Small intestine (tissue), 7 donors: ENCODE data around the gene MRPL48. TPM values are rescaled to one million over a fixed set of nuclear protein-coding genes. Genes with fewer than 3 reads are reported as not detected.

Experiments used
- DNase-seq, 2 donors: peaks; one replicate each; pipeline versions ENCODE4 v3.0.0 to v3.0.0-alpha.2; 2013
- FAIRE-seq: peaks from 2 replicates; lab custom pipeline; 2012; peaks lifted over from hg19 to GRCh38; lab: Jason Lieb, UNC
- H3K27ac ChIP-seq, 3 donors: one replicate each; pipeline ENCODE4 v1.5.1; 2013; ENCODE audit warnings: low read length in 2 of 3, mild to moderate bottlenecking in 2 of 3, control low read depth in 1 of 3, inconsistent platforms in 1 of 3, low read depth in 1 of 3, moderate library complexity in 1 of 3
- H3K27me3 ChIP-seq, 3 donors: one replicate each; pipeline ENCODE4 v1.6.1; 2013; ENCODE audit warnings: low read length in 3 of 3, inconsistent platforms in 1 of 3; ENCODE audit not compliant: control insufficient read depth in 3 of 3, insufficient read depth in 3 of 3
- H3K36me3 ChIP-seq, 3 donors: one replicate each; pipeline ENCODE4 v1.6.1; 2013; ENCODE audit warnings: low read length in 3 of 3, inconsistent platforms in 1 of 3, low read depth in 1 of 3, mild to moderate bottlenecking in 1 of 3, moderate library complexity in 1 of 3; ENCODE audit not compliant: control insufficient read depth in 3 of 3, insufficient read depth in 2 of 3
- H3K4me1 ChIP-seq, 3 donors: one replicate each; pipeline ENCODE4 v1.6.1; 2013; ENCODE audit warnings: low read length in 2 of 3, inconsistent platforms in 1 of 3, low read depth in 1 of 3, mild to moderate bottlenecking in 1 of 3, moderate library complexity in 1 of 3; ENCODE audit not compliant: control insufficient read depth in 3 of 3, insufficient read depth in 2 of 3
- H3K4me3 ChIP-seq, 3 donors: one replicate each; pipeline ENCODE4 v1.5.1; 2013; ENCODE audit warnings: low read length in 3 of 3, control low read depth in 1 of 3, inconsistent platforms in 1 of 3, low read depth in 1 of 3, mild to moderate bottlenecking in 1 of 3, moderate library complexity in 1 of 3
- H3K9me3 ChIP-seq, 2 donors: one replicate each; pipeline ENCODE4 v1.6.1; 2013; ENCODE audit warnings: low read depth in 1 of 2, low read length in 1 of 2; ENCODE audit not compliant: control insufficient read depth in 2 of 2, insufficient read depth in 1 of 2
- WGBS, 3 donors: extraction: QIAGEN DNeasy Blood & Tissue Kit; methylation state at CpG; one replicate each; pipeline ENCODE4 v1.1.7; 2013; 5-methylcytosine and 5-hydroxymethylcytosine counted together
- polyA plus RNA-seq, 4 donors: library from polyadenylated mRNA; stranded (reverse) in 3 of 4; unstranded in 1 of 4; fragments of 200-250 nt in 3 of 4; fragments of 120-200 nt in 1 of 4; gene quantifications; one replicate each; pipeline versions ENCODE4 v1.2.1 to v1.2.3, GENCODE V29; 2013
- donor health status: healthy with polysubstance abuse.
- donor health status: control.
- donor health status: control.
- donor health status: Bipolar disorder and iron deficiency.
- donor health status: healthy.

Gene MRPL48
- polyA plus RNA-seq, 4 donors, result 38.9 to 74.3 (median 58.9) TPM

DNA sequence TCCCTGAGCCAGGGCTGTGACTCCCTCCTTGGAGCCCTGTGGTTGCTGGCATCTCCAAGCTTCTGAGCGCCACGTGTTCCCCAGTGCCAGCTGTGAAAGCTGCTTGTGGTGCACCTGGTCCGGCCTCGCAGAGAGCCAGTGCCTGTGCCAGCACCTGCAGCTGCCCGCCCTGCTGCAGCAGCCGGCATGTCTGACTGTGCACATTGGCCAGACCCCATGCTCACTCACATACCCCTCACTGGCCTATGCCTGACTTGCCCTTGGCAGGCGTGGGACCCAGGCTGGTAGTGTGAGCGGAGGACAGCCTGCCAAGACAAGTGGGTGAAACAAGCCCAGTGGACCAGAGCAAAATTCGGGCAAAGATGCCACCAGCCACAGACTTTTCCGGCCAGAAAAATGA is 9.8 kb downstream of the MRPL48 start:
- H3K4me3 ChIP-seq, result no peak overlapping the region
- WGBS, 3 donors, result 89 to 95% (median 92%) methylated on average over 10 of the region's 10 CpGs
- FAIRE-seq (no peak), DNase-seq (no peak)
- no peaks in the 10 kb centered on the region for H3K9me3 ChIP-seq
- no peaks in the 10 kb centered on the region for H3K4me1 ChIP-seq
- H3K27ac ChIP-seq, result no peak overlapping the region
- peaks cover 0 to 17% (median 6%) of the 10 kb centered on the region in 3 donors for H3K36me3 ChIP-seq
- H3K27me3 ChIP-seq, result no peaks in the 10 kb centered on the region

DNA sequence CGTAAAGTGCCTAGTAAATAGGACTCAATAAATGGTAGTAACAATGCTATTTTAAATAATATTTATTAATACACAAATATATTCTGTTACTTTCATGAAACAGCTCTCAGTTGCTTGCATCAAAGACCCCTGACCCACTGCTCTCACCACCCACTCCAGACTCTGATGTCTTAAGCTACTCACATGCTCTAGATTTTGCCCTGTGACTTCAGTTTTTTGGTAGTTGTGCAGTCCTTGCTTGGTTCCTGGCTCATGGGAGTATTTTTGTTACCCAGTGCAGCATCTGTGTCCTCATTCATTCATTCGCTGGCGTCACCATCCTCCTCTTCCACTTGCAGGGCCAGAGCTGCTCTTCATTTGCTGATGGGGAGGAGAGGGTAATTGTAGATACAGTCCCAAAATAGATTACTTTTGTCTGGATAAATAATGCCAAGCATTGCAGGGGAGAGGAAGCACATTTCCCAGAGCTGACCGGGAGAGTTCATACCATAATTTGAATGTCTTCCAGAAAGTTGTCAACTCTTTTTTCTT is 12.7 kb downstream of the MRPL48 start:
- Histone ChIP-seq H3K36me3 (peaks cover 0 to 19% (median 6%) of the 10 kb centered on the region in 3 donors), H3K4me1 (no peaks in the 10 kb centered on the region), H3K9me3 (no peaks in the 10 kb centered on the region), H3K27me3 (no peaks in the 10 kb centered on the region), H3K4me3 (no peak overlapping the region), H3K27ac (no peak overlapping the region)
- 86 to 95% (median 95%) methylated on average over 4 of the region's 4 CpGs for WGBS, 3 donors
- DNase-seq (no peak), FAIRE-seq (no peak)

DNA sequence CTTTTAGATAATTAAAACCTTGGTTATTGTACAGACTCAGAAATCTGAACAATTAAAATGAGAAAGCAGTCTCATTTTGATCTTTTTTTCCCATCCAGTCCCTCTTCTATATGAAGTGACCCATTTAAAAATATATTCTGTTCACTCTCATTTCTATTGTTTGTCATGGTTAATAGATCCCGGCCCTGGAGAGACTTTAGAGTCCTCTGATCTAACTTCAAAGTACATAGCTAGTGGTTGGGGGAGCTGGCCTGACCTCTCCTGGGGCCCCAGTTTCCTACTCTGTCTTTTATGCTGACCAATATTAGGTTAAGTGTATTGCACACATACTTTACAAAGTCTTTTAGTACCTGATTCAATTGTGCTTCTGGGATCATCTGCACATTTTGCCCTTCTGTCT is 13.5 kb downstream of the MRPL48 start:
- Histone ChIP-seq H3K4me1 (no peaks in the 10 kb centered on the region), H3K27ac (no peak overlapping the region), H3K36me3 (peaks cover 0 to 20% (median 6%) of the 10 kb centered on the region in 3 donors), H3K4me3 (no peak overlapping the region), H3K27me3 (no peaks in the 10 kb centered on the region), H3K9me3 (no peaks in the 10 kb centered on the region)
- 48 to 80% (median 65%) methylated on average over 1 of the region's 1 CpG for WGBS, 3 donors
- DNase-seq (no peak), FAIRE-seq (no peak)

DNA sequence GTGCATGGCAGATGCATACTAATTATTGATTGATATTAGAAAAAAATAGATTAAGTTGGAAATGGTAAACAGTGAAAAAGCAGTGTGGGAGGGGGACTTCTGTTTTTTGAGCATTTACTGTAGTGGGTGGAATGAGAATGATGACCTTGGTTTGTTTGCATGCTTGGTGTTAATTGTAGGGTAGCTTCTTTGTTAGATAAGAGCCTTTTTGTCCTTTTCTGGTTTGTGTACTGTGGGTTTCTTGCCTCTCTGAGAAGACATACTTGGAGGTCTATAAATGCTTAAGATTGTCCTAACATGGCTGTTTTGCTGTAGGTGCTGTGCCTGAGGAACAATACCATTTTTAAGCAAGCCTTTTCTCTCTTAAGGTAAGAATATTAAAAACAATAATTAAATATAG is 17.0 kb downstream of the MRPL48 start:
- Histone ChIP-seq H3K36me3 (peaks cover 0 to 18% (median 4%) of the 10 kb centered on the region in 3 donors), H3K4me3 (no peak overlapping the region), H3K27me3 (no peaks in the 10 kb centered on the region), H3K27ac (no peak overlapping the region), H3K4me1 (no peaks in the 10 kb centered on the region), H3K9me3 (no peaks in the 10 kb centered on the region)
- FAIRE-seq (no peak), DNase-seq (no peak)

DNA sequence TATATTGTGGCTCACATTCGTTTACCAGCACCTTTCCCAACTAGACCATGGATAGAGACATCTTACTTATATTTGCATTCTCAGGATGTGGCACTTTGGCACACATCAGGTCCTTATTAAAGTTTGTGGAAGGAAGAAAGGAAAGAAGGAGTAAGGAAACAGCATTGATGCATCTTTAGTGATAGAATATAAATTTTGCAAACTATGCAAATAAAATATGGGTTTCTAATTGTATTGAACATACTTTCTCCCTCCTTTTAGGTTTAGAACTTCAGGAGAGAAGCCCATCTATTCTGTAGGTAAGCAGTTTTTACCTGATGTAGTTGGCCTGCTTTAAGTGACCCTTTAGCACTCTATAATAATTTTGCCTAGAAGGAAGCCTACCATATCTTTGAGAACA is 20.4 kb downstream of the MRPL48 start:
- Histone ChIP-seq H3K9me3 (no peaks in the 10 kb centered on the region), H3K4me1 (no peaks in the 10 kb centered on the region), H3K36me3 (peaks cover 0 to 16% (median 5%) of the 10 kb centered on the region in 3 donors), H3K27ac (no peak overlapping the region), H3K27me3 (no peaks in the 10 kb centered on the region), H3K4me3 (no peak overlapping the region)
- DNase-seq, result no peak
- FAIRE-seq, result no peak
- WGBS, 3 donors, result 86 to 95% (median 91%) methylated on average over 1 of the region's 1 CpG

DNA sequence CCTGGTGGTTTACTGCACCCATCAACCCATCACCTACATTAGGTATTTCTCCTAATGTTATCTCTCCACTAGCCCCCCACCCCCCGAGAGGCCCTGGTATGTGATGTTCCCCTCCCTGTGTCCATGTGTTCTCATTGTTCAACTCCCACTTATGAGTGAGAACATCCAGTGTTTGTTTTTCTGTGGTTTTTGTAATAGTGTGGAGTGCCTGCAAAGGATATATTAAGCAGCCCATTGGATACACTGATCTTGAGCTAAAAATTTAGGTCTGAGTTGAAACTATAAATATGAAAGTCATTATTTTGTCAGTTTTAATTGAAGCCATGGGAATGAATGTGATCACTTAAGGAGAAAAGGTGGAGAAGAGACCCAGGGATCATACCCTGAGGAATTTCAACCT is 23.0 kb downstream of the MRPL48 start:
- Histone ChIP-seq H3K27ac (no peak overlapping the region), H3K27me3 (no peaks in the 10 kb centered on the region), H3K36me3 (peaks cover 0 to 18% (median 5%) of the 10 kb centered on the region in 3 donors), H3K4me3 (no peak overlapping the region), H3K4me1 (no peaks in the 10 kb centered on the region), H3K9me3 (no peaks in the 10 kb centered on the region)
- no peak for DNase-seq
- WGBS, 3 donors, result 96 to 98% (median 96%) methylated on average over 1 of the region's 1 CpG
- no peak for FAIRE-seq

DNA sequence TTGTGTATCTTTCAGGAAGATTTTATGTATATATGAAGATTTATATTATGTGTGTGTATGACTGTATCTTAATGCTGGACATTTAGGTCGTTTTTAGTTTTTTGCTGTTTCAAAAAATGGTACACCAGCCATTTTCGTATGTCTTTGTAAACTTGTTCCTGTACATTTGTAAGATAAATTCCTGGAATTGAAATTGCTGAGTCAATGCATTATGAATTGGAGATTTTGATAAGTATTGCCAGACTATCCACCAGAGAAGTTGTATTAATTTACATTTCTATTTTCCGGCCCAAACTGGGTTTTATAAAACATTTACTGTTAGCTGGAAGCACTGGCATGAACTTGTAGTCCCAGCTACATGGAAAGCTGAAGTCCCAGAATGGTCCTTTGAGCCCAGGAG is 24.6 kb downstream of the MRPL48 start:
- Histone ChIP-seq H3K27me3 (no peaks in the 10 kb centered on the region), H3K9me3 (peaks cover 0 to 5% of the 10 kb centered on the region in 2 donors), H3K36me3 (peaks cover 0 to 19% (median 5%) of the 10 kb centered on the region in 3 donors), H3K27ac (no peak overlapping the region), H3K4me3 (no peak overlapping the region), H3K4me1 (no peaks in the 10 kb centered on the region)
- no peak for FAIRE-seq
- DNase-seq, result no peak
- 87 to 93% (median 90%) methylated on average over 3 of the region's 3 CpGs for WGBS, 3 donors

DNA sequence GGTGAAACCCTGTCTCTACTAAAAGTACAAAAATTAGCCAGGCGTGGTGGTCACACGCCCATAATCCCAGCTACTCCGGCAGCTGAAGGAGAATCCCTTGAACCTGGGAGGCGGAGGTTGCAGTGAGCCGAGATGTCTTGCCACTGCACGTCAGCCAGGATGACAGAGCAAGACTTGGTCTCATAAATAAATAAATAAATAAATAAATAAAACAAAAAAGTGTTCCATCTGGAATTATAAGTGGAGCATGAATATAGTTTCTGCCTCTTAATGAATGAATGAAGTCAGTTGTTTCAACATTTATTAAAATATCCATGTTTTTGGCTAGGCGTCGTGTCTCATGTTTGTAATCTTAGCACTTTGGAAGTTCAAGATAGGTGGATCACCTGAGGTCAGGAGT is 27.1 kb downstream of the MRPL48 start:
- DNase-seq (no peak), FAIRE-seq (no peak)
- peaks cover 0 to 15% (median 3%) of the 10 kb centered on the region in 3 donors for H3K36me3 ChIP-seq
- no peaks in the 10 kb centered on the region for H3K4me1 ChIP-seq
- no peaks in the 10 kb centered on the region for H3K27me3 ChIP-seq
- no peak overlapping the region for H3K27ac ChIP-seq
- H3K4me3 ChIP-seq, result no peak overlapping the region
- peaks cover 0 to 5% of the 10 kb centered on the region in 2 donors for H3K9me3 ChIP-seq
- WGBS, 3 donors, result 96 to 98% (median 97%) methylated on average over 8 of the region's 8 CpGs

DNA sequence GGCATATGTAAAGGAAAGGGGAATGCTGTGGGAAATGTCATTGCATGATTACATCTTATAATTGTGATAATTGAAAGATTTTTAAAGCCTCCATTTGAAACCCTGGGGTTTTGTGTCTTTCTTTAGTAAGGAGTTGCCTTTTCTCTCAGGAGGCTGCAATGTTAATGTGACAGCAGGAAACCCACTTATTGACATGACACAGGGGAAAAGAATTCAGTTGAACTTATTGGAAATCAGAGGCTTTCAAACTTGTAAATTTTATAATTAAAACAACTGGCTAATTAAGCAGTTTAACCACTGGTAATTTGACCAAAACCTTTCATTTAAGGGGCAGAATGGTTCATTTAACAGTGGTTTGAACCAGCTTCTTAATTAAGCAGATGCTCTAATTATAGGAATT is 31.2 kb downstream of the MRPL48 start:
- H3K9me3 ChIP-seq, result peaks cover 0 to 8% of the 10 kb centered on the region in 2 donors
- no peaks in the 10 kb centered on the region for H3K27me3 ChIP-seq
- DNase-seq (no peak), FAIRE-seq (no peak)
- no peak overlapping the region for H3K27ac ChIP-seq
- peaks cover 0 to 17% (median 2%) of the 10 kb centered on the region in 3 donors for H3K36me3 ChIP-seq
- H3K4me3 ChIP-seq, result no peak overlapping the region
- H3K4me1 ChIP-seq, result no peaks in the 10 kb centered on the region
